ENCODE data around the gene ZNF862.

DNA sequence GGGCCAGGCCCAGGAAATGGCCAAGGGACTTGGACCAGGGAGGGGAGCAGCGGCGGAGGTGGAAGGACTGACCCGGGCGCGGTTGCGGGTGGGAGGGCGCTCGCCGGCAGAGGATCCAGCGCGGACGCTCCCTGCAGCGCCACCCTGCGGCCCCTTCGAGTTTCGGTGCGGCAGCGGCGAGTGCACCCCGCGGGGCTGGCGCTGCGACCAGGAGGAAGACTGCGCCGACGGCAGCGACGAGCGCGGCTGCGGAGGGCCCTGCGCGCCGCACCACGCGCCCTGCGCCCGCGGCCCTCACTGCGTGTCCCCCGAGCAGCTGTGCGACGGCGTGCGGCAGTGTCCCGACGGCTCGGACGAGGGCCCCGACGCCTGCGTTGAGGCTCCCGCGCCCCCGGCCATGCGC, 48.0 kb upstream of the ZNF862 start:
- TF ChIP-seq, protein P1, sequence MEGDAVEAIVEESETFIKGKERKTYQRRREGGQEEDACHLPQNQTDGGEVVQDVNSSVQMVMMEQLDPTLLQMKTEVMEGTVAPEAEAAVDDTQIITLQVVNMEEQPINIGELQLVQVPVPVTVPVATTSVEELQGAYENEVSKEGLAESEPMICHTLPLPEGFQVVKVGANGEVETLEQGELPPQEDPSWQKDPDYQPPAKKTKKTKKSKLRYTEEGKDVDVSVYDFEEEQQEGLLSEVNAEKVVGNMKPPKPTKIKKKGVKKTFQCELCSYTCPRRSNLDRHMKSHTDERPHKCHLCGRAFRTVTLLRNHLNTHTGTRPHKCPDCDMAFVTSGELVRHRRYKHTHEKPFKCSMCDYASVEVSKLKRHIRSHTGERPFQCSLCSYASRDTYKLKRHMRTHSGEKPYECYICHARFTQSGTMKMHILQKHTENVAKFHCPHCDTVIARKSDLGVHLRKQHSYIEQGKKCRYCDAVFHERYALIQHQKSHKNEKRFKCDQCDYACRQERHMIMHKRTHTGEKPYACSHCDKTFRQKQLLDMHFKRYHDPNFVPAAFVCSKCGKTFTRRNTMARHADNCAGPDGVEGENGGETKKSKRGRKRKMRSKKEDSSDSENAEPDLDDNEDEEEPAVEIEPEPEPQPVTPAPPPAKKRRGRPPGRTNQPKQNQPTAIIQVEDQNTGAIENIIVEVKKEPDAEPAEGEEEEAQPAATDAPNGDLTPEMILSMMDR (IDR thresholded peaks at IDR 0.05) = peak in 1 of 2 donors; percentile 54
- TF ChIP-seq POLR2A (IDR thresholded peaks at IDR 0.05) = no peak
